HepG2 (cell line): Measurements from ENCODE around the gene PAK2. TPM values are rescaled to one million over a fixed set of nuclear protein-coding genes. Genes with fewer than 3 reads are reported as not detected.
A peak's percentile ranks its signal among the peaks of the same experiment; 100 is the strongest.

Experiments
- AGO2 ChIP-seq: fragments of 200-400 bp; formaldehyde crosslinking; optimal IDR thresholded peaks from 2 replicates; pipeline ENCODE3; 2017; ENCODE audit warnings: mild to moderate bottlenecking, low read depth, low read length, moderate library complexity
- ATF1 ChIP-seq: IDR thresholded peaks from 2 replicates; pipeline ENCODE4 v1.6.1; 2016; ENCODE audit warnings: mild to moderate bottlenecking, control low read depth
- CBFB ChIP-seq: sonication (generic); formaldehyde crosslinking; IDR thresholded peaks from 2 replicates; pipeline ENCODE4 v1.4.0; 2020; ENCODE audit warnings: missing genetic modification reagents
- MBD4 ChIP-seq: IDR thresholded peaks from 2 replicates; pipeline ENCODE4 v1.6.1; 2012; ENCODE audit warnings: low read length, inconsistent platforms, borderline replicate concordance
- NR1H2 ChIP-seq: sonication (generic); formaldehyde crosslinking; IDR thresholded peaks from 2 replicates; pipeline ENCODE4 v1.8.1; 2022; ENCODE audit warnings: low read depth, missing genetic modification reagents, borderline replicate concordance
- POLR2AphosphoS2 ChIP-seq: IDR thresholded peaks from 2 replicates; pipeline ENCODE4 v1.6.1; 2011; ENCODE audit warnings: low read depth, low read length, improper control_type of control experiment
- REPIN1 ChIP-seq: sonication (generic); formaldehyde crosslinking; IDR thresholded peaks from 2 replicates; pipeline ENCODE4 v1.8.0; 2022; ENCODE audit warnings: missing genetic modification reagents, low read depth, mild to moderate bottlenecking, borderline replicate concordance
- SIN3A ChIP-seq: IDR thresholded peaks from 2 replicates; pipeline ENCODE4 v1.6.1; 2011; ENCODE audit warnings: low read depth, mild to moderate bottlenecking, control low read depth, low read length, borderline replicate concordance
- ZBTB3 ChIP-seq: sonication (generic); formaldehyde crosslinking; IDR thresholded peaks from 2 replicates; pipeline ENCODE4 v1.4.0; 2020; ENCODE audit warnings: low read depth, mild to moderate bottlenecking, moderate library complexity, missing genetic modification reagents, borderline replicate concordance
- ZC3H13 ChIP-seq: sonication (generic); formaldehyde crosslinking; IDR thresholded peaks from 2 replicates; pipeline ENCODE4 v1.8.1; 2023; ENCODE audit warnings: mild to moderate bottlenecking, missing genetic modification reagents, moderate library complexity
- ZFP36L1 ChIP-seq: sonication (generic); formaldehyde crosslinking; IDR thresholded peaks from 2 replicates; pipeline ENCODE4 v1.8.0; 2022; ENCODE audit warnings: mild to moderate bottlenecking, missing genetic modification reagents, moderate library complexity
- ZKSCAN5 ChIP-seq: sonication (generic); formaldehyde crosslinking; IDR thresholded peaks from 2 replicates; pipeline ENCODE4 v1.5.1; 2020; ENCODE audit warnings: mild to moderate bottlenecking, missing genetic modification reagents
- polyA plus RNA-seq, 8 experiments: library from polyadenylated mRNA; depleted of rRNA in 3 of 8; stranded (reverse) in 7 of 8; unstranded in 1 of 8; fragments of >200 nt; fragmentation: Illumina TruSeq in 4 of 8; extraction: Trizol in 4 of 8; gene quantifications; 2 replicates each; pipeline versions ENCODE4 v1.2.1 to v1.2.3, GENCODE V29; 2011 to 2016; ENCODE audit warnings: low read depth in 4 of 8, missing spikeins in 1 of 8, mixed read lengths in 1 of 8; ENCODE audit not compliant: insufficient read depth in 1 of 8
- total RNA-seq, 5 experiments: library from RNA; depleted of rRNA; stranded (reverse); fragments of >200 nt; fragmentation: Illumina TruSeq; extraction: Trizol; gene quantifications; 2 replicates each; pipeline ENCODE4 v1.2.3, GENCODE V29; 2016; ENCODE audit warnings: low read depth in 1 of 5
- TF ChIP-seq, protein P1 (sequence below): sonication (generic); formaldehyde crosslinking; IDR thresholded peaks from 2 replicates; pipeline ENCODE4 v1.4.0; 2020; ENCODE audit warnings: missing genetic modification reagents
- TF ChIP-seq, protein P2 (sequence below): IDR thresholded peaks from 2 replicates; pipeline ENCODE4 v1.6.1; 2016; ENCODE audit warnings: missing compliant biosample characterization, missing genetic modification reagents, borderline replicate concordance
- TF ChIP-seq, protein P3 (sequence below): sonication (generic); formaldehyde crosslinking; conservative IDR thresholded peaks from 2 replicates; pipeline ENCODE4 v1.8.0; 2022; ENCODE audit warnings: low read depth, missing genetic modification reagents
- TF ChIP-seq, protein P4 (sequence below): sonication (generic); formaldehyde crosslinking; IDR thresholded peaks from 2 replicates; pipeline ENCODE4 v1.4.0; 2020; ENCODE audit warnings: missing genetic modification reagents
- TF ChIP-seq, protein P5 (sequence below): sonication (generic); formaldehyde crosslinking; IDR thresholded peaks from 2 replicates; pipeline ENCODE4 v1.4.0; 2020; ENCODE audit warnings: missing genetic modification reagents, borderline replicate concordance

Gene PAK2
- total and polyA plus RNA-seq, 2 of the 13 experiments (the other 11 are each of a cell fraction or from before 2014, with no cell fraction given), result 23.0 to 24.7 TPM

DNA sequence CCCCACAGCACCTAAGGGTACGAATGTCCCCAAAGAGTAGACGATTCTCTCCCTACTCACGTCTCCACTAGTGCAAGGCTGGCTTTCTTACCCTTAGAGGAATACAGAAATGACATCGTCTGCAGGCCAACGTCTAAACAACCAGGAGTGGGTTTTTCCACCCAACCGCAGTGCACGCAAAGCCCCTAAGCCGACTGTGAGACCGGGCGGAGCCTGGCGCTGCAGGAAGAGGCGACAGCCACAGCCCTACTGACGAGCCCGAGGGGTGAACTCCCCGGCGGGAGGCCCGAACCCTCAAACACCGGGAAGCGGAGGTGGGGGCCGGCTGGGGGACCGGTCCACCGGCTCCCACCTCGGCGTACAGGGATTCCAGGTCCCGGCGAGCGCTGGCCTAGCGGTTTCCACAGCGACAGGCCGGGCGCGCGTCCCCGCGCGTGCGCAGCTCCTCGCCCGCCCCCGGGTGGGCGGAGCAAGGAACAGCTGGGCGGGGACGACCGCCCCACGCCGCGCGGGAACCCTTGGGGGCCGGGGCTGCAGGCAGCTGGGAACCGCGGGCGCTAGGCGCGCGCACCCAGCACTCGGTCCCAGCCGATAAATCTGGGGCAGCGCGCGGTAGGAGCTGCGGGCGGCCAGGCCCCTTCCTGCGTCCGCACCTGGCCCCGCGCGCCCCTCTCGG is 27.7 kb upstream of the PAK2 start, which contains the start of the genes CEP19 and PIGX (continued):
- TF ChIP-seq, protein P1, sequence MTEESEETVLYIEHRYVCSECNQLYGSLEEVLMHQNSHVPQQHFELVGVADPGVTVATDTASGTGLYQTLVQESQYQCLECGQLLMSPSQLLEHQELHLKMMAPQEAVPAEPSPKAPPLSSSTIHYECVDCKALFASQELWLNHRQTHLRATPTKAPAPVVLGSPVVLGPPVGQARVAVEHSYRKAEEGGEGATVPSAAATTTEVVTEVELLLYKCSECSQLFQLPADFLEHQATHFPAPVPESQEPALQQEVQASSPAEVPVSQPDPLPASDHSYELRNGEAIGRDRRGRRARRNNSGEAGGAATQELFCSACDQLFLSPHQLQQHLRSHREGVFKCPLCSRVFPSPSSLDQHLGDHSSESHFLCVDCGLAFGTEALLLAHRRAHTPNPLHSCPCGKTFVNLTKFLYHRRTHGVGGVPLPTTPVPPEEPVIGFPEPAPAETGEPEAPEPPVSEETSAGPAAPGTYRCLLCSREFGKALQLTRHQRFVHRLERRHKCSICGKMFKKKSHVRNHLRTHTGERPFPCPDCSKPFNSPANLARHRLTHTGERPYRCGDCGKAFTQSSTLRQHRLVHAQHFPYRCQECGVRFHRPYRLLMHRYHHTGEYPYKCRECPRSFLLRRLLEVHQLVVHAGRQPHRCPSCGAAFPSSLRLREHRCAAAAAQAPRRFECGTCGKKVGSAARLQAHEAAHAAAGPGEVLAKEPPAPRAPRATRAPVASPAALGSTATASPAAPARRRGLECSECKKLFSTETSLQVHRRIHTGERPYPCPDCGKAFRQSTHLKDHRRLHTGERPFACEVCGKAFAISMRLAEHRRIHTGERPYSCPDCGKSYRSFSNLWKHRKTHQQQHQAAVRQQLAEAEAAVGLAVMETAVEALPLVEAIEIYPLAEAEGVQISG (CRISPR knock-in tag), result peak; percentile 48; the same call in 1 of the 2 replicates
- TF ChIP-seq, protein P2, sequence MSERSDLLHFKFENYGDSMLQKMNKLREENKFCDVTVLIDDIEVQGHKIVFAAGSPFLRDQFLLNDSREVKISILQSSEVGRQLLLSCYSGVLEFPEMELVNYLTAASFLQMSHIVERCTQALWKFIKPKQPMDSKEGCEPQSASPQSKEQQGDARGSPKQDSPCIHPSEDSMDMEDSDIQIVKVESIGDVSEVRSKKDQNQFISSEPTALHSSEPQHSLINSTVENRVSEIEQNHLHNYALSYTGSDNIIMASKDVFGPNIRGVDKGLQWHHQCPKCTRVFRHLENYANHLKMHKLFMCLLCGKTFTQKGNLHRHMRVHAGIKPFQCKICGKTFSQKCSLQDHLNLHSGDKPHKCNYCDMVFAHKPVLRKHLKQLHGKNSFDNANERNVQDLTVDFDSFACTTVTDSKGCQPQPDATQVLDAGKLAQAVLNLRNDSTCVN, result peak; percentile 39; the same call in 1 of the 2 replicates
- TF ChIP-seq REPIN1 (CRISPR knock-in tag) (no peak), ATF1 (CRISPR knock-in tag) (no peak), ZKSCAN5 (CRISPR knock-in tag) (no peak), ZBTB3 (CRISPR knock-in tag) (no peak), AGO2 (peak; percentile 34), NR1H2 (CRISPR knock-in tag) (0 out of 2 replicates have a peak, but pooled peaks have one; percentile 60), POLR2AphosphoS2 (no peak), ZFP36L1 (CRISPR knock-in tag) (no peak), ZC3H13 (CRISPR knock-in tag) (no peak), CBFB (no peak; the same call in 1 of the 2 replicates), SIN3A (peak; percentile 67; the same call in 1 of the 2 replicates), MBD4 (no peak)
- TF ChIP-seq, protein P3, sequence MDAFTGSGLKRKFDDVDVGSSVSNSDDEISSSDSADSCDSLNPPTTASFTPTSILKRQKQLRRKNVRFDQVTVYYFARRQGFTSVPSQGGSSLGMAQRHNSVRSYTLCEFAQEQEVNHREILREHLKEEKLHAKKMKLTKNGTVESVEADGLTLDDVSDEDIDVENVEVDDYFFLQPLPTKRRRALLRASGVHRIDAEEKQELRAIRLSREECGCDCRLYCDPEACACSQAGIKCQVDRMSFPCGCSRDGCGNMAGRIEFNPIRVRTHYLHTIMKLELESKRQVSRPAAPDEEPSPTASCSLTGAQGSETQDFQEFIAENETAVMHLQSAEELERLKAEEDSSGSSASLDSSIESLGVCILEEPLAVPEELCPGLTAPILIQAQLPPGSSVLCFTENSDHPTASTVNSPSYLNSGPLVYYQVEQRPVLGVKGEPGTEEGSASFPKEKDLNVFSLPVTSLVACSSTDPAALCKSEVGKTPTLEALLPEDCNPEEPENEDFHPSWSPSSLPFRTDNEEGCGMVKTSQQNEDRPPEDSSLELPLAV, result no peak
- TF ChIP-seq, protein P4, sequence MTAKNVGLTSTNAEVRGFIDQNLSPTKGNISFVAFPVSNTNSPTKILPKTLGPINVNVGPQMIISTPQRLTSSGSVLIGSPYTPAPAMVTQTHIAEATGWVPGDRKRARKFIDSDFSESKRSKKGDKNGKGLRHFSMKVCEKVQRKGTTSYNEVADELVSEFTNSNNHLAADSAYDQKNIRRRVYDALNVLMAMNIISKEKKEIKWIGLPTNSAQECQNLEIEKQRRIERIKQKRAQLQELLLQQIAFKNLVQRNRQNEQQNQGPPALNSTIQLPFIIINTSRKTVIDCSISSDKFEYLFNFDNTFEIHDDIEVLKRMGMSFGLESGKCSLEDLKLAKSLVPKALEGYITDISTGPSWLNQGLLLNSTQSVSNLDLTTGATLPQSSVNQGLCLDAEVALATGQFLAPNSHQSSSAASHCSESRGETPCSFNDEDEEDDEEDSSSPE, result peak; percentile 75
- TF ChIP-seq, protein P5, sequence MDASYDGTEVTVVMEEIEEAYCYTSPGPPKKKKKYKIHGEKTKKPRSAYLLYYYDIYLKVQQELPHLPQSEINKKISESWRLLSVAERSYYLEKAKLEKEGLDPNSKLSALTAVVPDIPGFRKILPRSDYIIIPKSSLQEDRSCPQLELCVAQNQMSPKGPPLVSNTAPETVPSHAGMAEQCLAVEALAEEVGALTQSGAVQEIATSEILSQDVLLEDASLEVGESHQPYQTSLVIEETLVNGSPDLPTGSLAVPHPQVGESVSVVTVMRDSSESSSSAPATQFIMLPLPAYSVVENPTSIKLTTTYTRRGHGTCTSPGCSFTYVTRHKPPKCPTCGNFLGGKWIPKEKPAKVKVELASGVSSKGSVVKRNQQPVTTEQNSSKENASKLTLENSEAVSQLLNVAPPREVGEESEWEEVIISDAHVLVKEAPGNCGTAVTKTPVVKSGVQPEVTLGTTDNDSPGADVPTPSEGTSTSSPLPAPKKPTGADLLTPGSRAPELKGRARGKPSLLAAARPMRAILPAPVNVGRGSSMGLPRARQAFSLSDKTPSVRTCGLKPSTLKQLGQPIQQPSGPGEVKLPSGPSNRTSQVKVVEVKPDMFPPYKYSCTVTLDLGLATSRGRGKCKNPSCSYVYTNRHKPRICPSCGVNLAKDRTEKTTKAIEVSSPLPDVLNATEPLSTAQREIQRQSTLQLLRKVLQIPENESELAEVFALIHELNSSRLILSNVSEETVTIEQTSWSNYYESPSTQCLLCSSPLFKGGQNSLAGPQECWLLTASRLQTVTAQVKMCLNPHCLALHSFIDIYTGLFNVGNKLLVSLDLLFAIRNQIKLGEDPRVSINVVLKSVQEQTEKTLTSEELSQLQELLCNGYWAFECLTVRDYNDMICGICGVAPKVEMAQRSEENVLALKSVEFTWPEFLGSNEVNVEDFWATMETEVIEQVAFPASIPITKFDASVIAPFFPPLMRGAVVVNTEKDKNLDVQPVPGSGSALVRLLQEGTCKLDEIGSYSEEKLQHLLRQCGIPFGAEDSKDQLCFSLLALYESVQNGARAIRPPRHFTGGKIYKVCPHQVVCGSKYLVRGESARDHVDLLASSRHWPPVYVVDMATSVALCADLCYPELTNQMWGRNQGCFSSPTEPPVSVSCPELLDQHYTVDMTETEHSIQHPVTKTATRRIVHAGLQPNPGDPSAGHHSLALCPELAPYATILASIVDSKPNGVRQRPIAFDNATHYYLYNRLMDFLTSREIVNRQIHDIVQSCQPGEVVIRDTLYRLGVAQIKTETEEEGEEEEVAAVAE, result no peak
